Stimulated activated CD4-positive, alpha-beta T cell treated with anti-CD3 and anti-CD28 coated beads, Interleukin-4, amount 100 ng/mL, for 24 hours (primary cell): ENCODE data around the gene PKD2L2.
"Not testable (repeated sequence)": the region's sequence is repeated elsewhere in the genome, so short reads cannot be mapped to it uniquely, and the experiment has no call there.

Experiments used
- DNase-seq: peaks from one replicate; pipeline ENCODE4 v3.0.0-alpha.2; 2020

Gene PKD2L2

DNA sequence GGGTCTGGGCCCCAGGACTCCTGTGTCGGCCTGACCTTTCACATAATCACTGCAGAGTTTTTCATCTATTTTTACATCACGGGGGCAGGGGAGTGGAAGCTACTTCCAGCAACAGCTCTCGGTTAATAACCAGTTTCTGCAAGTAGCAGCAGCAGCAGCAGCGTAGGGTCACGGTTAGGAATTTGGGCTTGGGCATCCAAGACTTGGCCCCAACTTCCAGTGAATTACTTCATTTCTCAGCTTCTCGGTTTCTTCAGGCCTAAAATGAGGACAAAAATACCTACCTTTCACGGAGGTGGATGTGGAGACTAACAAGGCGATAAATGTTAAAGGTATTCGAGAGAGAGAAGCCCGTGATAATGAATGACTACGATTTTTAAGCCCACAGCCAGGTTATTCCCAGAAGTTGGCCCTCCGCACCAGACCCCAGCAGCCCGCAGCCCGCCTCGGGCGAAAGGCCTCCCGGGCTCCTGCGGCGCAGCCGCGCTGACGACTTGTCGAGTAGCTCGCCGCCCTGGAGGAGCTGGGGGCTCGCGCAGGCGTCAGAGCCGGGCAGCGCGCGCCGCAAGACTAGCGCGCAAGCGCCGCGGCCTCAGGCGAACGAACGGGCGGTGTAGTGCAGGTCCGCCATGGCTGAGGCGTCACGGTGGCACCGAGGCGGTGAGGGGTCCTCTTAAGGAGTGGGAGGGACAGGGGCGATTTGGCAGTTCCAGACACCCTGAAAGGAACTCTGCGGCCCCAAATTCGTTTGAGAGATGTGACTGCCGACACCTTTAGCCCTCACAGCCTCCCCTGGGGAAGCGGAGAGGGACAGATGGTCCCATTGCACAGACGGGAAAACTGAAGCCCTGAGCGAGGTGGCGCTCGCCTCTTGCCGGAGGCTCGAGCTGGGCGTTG lies at the start of gene PKD2L2:
Gene PKD2L2 (plus strand): TSS at position 595 of the 897 bp plus-strand sequence. CDS start 35 bp downstream, at position 630.
- DNase-seq: peak; percentile 79

- DNase-seq: no peak
These were observed 47.0 kb upstream of the PKD2L2 start for GRCh38 chr5:137842296-137842695.

- DNase-seq: no peak
These were observed 45.5 kb upstream of the PKD2L2 start for GRCh38 chr5:137843676-137844299.

DNA sequence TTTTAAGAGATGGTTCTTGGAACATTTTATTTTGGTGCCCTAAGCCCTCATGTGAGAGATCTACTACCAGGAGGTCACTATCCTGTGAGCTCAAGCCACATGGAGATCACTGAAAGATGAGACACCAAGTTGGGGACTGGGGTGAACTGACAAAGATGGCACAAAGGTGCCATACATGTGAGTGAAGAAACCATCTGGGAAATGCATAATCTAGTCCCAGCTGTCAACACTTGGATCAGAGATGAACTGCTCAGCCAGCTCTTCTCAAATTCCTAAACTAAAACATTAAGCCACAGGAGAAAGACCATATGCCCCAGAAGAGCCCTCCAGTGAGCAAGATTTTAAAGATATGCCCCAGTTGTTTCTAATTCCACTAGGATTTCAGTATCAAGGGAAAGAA lies 43.8 kb upstream of the PKD2L2 start:
- DNase-seq: no peak

- DNase-seq: no peak
These were observed 41.6 kb upstream of the PKD2L2 start for GRCh38 chr5:137847687-137848086.

GRCh38 chr5:137853165-137853564 lies 36.1 kb upstream of the PKD2L2 start:
- not testable (repeated sequence) for DNase-seq

- no peak for DNase-seq
These were observed 33.1 kb upstream of the PKD2L2 start for GRCh38 chr5:137856201-137856600.

DNA sequence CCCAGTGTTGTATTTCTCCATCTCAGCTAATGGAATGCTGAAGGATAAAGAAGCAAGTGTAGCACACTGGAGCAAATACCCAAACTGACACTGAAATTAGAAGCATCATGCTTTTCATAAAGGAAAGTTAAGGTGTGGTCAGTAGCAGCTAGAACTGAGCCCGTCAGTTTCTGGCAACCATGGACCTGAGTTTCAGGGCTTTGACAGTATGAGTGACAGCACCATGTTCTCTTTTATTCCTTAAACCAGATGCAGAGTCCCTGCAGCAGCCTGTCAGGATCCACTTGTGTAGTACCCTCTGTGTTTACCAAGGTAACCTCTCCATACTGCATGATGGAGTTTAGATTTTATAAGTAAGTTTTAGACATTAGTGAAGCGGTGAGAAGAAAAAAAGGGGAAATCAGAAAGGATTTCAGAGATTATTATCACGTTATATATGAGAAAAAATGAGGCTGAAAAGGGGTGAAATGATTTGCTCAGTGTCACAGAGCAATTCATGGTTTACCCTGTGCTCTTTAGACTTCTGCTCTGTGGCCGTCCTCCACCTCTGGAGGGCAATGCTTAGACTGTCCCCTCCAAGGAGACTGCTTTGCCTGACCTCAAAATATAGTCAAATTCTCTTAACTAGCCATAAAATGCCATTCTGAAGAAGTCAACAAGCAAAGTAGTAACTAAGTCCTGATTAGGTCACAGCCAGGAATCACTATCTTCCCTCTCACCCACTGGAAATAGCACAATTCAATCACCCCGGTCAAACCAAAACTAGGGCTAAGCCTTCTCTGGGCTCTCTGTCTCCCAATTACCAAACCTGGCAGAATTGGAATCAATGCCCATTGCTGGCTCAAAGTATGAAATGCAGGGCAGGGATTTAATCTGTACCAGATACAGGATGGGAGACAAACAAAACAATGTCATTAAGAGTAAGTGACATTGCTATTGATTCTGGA lies 32.1 kb upstream of the PKD2L2 start:
- no peak for DNase-seq

DNA sequence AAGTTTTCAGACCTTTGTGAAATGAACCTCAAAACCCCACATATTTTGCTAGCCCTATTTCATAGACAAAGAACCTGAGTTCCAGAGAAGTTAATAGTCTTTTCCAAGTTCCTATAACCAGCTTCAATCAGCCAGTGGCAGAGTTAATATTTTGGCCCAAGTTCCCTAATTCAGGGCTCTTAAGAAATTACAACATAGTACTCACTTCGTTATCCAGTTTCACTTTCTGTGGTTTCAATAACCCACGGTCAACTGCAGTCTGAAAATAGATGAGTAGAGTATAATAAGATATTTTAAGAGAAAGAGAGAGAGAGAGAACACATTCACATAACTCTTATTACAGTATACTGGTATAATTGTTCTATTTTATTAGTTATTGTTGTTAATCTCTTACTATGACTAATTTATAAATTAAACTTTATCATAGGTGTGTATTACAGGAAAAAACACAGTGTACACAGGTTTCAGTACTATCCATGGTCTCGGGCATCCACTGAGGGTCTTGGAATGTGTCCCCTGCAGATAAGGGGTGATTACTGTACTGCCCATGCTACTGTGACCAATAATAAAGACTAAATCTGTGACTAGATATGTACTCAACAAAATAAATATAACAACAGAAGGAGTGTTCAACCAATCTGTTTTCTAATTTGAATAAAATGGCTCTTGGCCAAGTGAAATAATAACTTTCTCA lies 30.9 kb upstream of the PKD2L2 start:
- no peak for DNase-seq

DNA sequence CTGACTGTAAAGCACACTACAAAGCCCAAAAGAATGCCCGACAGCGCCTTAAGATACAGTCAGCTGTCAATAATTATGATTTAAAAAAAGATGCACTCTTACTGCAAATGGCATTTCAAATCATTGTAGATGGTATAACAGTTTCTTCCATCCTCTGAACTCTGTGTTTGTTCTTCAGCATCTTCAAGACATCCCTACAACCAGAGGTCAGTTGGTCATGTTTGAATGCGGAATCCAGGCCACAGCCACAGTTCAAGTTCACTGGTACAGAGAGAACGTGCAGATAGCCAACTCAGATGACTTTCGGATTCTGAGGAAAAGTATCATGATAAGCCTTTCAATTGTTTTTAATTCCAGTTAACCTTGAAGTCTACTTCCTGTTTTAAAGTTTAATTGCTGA lies 30.3 kb upstream of the PKD2L2 start:
- no peak for DNase-seq

DNA sequence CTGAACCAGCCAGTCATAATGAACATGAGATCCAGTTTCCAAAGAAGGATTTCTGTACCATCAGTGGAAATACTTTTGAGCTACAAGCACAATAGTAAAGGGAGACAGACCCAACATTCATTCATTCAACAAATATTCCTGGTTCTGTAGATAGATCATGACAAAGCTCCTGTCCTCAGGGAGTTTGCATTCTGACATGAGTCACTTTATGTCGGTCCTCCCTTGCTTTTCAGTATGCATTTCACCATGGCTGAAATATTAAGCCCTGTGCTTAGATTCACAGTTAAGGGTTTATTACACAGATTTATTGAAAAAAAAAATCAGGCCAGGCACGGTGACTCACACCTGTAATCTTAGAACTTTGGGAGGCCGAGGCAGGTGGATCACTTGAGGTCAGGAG lies 27.0 kb upstream of the PKD2L2 start:
- DNase-seq: no peak

DNA sequence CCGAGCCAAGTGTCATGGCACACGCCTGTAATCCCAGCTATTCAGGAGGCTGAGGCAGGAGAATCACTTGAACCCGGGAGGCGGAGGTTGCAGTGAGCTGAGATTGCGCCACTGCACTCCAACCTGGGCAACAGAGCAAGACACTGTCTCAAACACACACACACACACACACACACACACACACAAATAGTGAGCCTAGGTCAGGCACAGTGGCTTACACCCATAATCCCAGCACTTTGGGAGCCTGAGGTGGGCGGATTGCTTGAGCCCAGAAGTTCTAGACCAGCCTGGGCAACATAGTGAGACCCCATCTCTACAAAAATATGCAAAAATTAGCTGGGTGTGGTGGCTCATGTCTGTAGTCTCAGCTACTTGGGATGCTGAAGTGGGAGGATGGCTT lies 25.6 kb upstream of the PKD2L2 start:
- not testable (repeated sequence) for DNase-seq

DNA sequence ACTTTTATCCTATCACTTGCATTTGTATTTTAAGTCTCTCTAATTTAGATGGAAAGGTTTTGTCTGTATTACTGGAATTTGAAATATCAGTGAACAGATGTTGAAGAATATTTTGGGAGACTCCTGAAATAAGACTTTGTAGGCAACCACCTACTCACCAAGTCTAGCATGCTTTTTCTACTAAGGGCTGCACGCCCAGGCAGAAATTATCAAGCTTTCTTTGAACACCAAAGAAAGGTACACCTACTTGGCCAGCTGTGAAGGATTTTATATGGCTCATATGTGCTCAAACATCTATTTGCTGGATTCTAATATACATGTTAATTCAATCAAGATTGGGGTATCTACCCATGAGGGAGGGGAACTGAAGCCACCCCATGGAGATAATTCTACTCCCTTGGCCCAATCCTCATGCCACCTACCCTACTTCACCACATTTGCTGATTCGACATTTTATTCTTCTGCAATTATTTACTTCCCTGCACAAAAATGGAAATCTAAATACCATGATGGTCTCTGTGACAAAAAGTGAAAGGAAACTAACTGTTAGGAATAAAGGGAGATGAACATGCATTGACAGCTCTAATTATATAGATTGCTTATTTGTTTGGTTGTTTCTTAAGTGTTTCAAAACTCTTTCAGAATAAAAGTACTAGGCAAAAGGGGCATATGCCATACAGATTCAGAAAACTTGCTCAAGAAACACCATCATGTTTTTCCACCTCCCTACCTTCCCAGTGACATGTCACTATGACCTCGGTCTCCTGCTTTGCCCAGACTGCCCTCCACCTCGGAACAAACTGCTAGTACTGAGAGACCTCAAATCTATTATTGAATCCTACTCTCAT lies 22.5 kb upstream of the PKD2L2 start:
- DNase-seq: no peak

GRCh38 chr5:137867664-137868063 lies 21.6 kb upstream of the PKD2L2 start, which contains the start of gene MYOT:
Gene MYOT, plus strand, starts transcription at chr5:137867860. Its CDS starts 2,792 bp downstream, at chr5:137870652.
- DNase-seq: no peak

- DNase-seq: no peak
These were observed 18.5 kb upstream of the PKD2L2 start for GRCh38 chr5:137870647-137871339.

DNA sequence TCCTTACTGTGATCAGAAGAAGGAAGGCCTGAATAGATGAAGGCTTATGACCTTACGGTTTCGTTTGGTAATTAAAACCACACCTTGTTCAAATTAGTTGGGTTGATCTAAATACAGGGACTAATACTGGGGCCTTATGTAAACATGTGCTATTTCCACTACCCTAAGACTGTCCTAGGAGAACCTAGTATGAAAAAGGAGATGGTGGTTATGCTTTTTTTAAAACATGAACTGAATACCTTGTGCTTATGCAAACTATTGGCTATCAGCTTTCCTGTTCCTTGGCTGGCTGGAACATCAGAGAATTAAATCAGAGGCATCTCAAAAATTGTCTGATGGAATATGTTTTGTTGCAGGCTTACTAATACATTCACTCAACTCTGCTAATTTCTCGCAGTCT lies 17.7 kb upstream of the PKD2L2 start:
- no peak for DNase-seq

GRCh38 chr5:137872466-137872865 lies 16.8 kb upstream of the PKD2L2 start:
- no peak for DNase-seq

DNA sequence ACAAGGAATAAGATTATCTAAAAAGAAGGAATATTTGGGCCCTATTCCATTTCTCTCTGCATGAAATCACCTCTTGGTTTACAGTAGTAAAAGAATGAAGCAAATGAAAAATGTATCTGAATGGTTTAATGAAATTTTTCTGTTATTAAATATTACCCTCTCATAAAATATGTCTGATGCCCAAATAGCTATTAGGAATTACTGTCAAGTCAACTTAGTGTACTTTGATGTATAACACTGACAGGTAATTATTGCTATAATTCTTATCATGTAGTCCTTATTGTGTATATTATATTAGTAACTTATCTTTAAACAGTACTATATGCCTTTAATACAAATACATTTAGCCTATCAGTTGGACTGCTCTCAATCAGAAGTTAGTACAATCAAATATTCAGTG lies 13.2 kb upstream of the PKD2L2 start:
- DNase-seq: no peak

DNA sequence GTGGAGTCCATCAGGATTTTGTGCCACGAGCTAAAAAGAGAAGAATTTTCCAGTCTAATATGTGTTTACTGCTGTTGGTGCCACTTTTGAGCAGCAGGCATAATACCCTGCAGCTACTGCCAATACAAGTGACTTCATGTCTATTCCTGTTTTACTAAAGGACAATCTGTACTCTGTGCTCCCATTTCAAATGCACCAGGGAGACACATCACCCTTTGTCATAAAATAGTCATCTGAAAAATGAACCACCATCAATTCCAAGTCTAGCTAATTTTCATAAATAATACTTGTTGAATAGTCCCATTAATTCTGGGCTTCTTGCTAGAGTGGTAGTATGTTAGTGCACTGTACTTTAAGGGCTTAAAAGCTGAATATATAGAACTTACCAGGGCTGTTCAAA lies 8.9 kb upstream of the PKD2L2 start:
- no peak for DNase-seq

GRCh38 chr5:137887831-137888230 lies 1.4 kb upstream of the PKD2L2 start:
- DNase-seq: no peak

DNA sequence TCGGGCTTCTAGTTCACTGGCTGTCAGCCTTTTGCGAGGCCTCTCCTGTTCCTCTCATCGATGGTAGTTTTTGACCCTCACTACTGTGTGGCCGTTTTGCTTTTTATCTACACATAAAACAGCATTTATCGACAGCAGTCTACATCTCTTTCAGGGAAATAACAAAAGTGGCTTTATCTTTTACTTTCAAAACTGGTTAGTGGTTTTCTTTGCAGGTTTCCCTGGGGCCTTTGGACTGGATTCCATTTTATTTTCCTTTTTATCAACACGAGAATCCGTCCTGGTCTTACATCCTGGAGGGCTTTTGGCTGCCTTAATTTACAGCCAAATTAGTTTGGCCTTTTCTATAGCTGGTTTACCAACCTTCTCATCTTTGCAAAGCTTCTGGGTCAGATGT lies 793 bp upstream of the PKD2L2 start:
- DNase-seq: no peak
